Measurements from ENCODE around the gene CHIT1.

GRCh38 chr1:203170625-203171330 is 58.7 kb downstream of the CHIT1 start:
- TF ChIP-seq, protein P1, sequence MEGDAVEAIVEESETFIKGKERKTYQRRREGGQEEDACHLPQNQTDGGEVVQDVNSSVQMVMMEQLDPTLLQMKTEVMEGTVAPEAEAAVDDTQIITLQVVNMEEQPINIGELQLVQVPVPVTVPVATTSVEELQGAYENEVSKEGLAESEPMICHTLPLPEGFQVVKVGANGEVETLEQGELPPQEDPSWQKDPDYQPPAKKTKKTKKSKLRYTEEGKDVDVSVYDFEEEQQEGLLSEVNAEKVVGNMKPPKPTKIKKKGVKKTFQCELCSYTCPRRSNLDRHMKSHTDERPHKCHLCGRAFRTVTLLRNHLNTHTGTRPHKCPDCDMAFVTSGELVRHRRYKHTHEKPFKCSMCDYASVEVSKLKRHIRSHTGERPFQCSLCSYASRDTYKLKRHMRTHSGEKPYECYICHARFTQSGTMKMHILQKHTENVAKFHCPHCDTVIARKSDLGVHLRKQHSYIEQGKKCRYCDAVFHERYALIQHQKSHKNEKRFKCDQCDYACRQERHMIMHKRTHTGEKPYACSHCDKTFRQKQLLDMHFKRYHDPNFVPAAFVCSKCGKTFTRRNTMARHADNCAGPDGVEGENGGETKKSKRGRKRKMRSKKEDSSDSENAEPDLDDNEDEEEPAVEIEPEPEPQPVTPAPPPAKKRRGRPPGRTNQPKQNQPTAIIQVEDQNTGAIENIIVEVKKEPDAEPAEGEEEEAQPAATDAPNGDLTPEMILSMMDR (IDR thresholded peaks at IDR 0.05) = no peak
- TF ChIP-seq TAF1 (IDR thresholded peaks at IDR 0.05; ENCODE audit: borderline replicate concordance, low read depth, low read length) (no peak), YY1 (IDR thresholded peaks at IDR 0.05; ENCODE audit: low read depth) (no peak), SMC3 (IDR thresholded peaks at IDR 0.05; ENCODE audit: low read depth, low read length) (no peak), REST (IDR thresholded peaks at IDR 0.05; ENCODE audit: low read depth, low read length) (no peak), POLR2AphosphoS5 (IDR thresholded peaks at IDR 0.05; ENCODE audit: low read depth, low read length) (no peak), TCF12 (IDR thresholded peaks at IDR 0.05) (no peak), JUND (IDR thresholded peaks at IDR 0.05) (no peak), RAD21 (IDR thresholded peaks at IDR 0.05; ENCODE audit: low read length) (no peak)
